GM19324 (cell line): ENCODE measurements around the gene GRK5.
"Not testable (repeated sequence)": the region's sequence is repeated elsewhere in the genome, so short reads cannot be mapped to it uniquely, and the experiment has no call there.

Experiments
- ATAC-seq: cut with Tn5 transposase; IDR thresholded peaks from one replicate; pipeline ENCODE4 v1.9.1; 2021; ENCODE audit warnings: mild to moderate bottlenecking, moderate library complexity; ENCODE audit not compliant: unreplicated experiment, low FRiP score

The GRK5 gene

DNA sequence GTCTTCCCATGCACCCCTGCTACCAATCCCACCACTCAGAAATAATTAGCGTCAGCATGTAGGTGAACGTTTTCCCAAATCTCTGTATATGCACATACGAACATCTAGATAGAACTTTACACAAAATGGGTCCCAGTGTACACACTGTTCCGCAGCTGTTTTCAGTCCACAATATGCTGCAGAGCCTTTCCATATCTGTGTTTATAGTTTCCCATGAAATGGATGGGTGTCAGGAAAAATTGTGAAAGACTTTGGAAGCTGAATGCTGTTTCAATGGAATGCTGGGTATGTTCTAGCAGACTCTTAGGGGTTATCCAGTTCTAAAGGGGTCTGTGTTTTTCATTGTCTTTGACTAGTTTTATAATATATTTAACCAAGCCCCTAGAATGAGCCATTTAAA is 13.8 kb downstream of the GRK5 start:
- no peak for ATAC-seq

GRCh38 chr10:119221666-119222065 is 14.3 kb downstream of the GRK5 start:
- ATAC-seq: no peak

- no peak for ATAC-seq
Measured at GRCh38 chr10:119222537-119222936, 15.2 kb downstream of the GRK5 start.

DNA sequence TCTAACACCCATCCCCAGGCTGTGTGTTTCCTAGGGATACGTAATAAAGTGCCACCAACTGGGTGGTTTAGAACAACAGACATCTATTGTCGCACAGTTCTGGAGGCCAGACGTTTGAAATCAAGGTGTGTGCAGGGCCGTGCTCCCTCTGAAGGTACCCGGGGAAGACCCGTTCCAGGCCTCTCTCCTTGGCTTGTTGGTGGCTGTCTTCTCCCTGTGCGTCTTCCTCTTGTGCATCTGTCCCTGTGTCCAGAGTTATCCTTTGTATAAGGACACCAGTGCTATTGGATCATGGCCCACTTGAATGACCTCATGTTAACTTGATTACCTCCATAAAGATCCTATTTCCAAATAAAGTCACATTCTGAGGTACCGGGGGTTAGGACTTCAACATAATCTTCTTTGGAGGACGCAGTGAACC is 15.6 kb downstream of the GRK5 start:
- no peak for ATAC-seq

GRCh38 chr10:119225083-119225658 is 17.8 kb downstream of the GRK5 start:
- ATAC-seq: no peak

DNA sequence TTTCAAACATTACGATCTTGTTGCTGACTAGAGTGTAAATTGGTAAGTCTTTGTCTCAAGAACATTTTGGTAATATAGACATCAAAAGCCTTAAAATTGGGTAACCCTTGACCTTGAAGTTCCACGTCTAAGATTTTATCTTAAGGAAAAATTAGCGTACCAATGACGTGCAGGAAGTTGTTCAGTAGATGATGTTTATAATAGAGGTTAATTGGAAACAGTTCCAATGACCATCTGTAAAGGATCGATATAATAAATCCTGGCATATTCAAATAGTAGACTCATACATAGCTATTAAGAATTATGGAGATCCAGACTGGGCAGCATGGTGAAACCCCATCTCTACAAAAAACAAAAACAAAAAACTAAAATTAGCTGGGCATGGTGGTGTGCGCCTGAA is 20.5 kb downstream of the GRK5 start:
- ATAC-seq: no peak

DNA sequence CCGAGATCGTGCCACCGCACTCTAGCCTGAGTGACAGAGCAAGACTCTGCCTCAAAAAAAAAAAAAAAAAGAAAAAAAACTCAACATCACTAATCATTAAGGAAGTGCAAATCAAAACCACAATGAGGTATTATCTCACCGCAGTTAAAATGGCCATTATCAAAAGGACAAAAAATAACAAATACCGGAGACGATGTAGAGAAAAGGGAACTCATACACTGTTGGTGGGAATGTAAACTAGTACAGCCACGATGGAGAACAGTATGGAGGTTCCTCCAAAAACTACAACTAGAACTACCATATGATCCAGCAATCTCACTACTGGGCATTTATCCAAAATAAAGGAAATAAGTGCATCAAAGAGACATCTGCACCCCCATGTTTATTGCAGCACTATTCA is 24.3 kb downstream of the GRK5 start:
- no peak for ATAC-seq

- not testable (repeated sequence) for ATAC-seq
Measured at GRCh38 chr10:119232439-119232838, 25.1 kb downstream of the GRK5 start.

GRCh38 chr10:119233123-119233820 is 25.9 kb downstream of the GRK5 start:
- ATAC-seq: no peak

DNA sequence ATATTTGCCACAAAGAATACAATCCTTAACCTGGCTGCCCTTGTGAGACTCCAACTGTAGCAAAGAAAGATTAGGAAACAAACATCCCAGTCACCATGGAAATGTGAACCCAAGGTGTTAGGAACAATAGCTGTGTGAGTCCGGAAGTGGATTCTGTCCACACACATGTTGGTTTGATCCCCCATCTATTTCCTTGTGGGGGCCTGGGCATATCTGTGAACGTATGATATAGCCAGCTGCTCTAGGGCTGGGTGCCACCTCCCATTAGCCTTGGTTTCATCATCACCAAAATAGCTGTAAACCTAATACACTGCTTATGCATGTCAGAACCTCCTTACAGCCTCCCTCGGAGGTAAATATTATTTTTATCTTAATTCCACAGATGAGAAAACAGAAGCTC is 26.4 kb downstream of the GRK5 start:
- no peak for ATAC-seq

GRCh38 chr10:119235356-119235755 is 28.0 kb downstream of the GRK5 start:
- ATAC-seq: no peak

- ATAC-seq: no peak
Measured at GRCh38 chr10:119237722-119238436, 30.5 kb downstream of the GRK5 start.

- ATAC-seq: no peak
Measured at GRCh38 chr10:119238577-119238976, 31.2 kb downstream of the GRK5 start.

DNA sequence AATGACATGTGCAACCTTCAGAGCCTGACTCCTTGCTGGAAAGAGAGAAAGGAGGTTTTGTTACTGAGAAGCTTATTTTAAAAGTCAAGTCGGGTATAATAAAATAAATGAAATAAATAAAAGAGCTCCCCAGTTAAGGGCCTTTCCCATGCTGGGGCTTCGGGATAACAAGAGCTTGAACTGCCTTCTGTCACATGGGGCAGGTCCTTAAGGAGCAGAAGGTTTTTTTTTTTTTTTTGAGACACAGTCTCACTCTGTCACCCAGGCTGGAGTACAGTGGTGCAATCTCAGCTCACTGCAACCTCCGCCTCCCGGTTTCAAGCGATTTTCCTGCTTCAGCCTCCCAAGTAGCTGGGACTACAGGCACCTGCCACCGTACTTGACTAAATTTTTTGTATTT is 31.6 kb downstream of the GRK5 start:
- ATAC-seq: not testable (repeated sequence)

GRCh38 chr10:119239630-119240029 is 32.3 kb downstream of the GRK5 start:
- not testable (repeated sequence) for ATAC-seq

DNA sequence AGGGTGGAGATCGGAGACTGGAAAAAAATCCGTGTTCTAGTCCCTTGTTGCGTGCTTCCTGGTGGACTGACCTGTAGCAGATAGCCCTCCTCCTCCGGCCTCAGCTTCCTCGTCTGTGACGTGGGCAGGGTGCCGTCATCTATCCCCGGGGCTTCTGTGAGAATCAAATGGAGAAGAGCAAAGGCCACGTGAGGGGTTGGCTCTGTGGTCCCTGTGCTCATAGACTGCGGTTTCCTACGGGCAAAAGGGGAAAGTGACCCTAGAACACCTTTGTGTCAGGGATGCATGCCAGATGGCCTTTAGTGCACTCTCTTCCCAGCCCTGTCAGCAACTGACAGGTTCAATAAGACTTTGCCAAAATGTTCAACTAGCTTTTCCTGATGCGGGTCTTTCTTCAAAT is 33.7 kb downstream of the GRK5 start:
- ATAC-seq: no peak

- no peak for ATAC-seq
Measured at GRCh38 chr10:119242186-119242585, 34.8 kb downstream of the GRK5 start.

- no peak for ATAC-seq
Measured at GRCh38 chr10:119243488-119243887, 36.1 kb downstream of the GRK5 start.

DNA sequence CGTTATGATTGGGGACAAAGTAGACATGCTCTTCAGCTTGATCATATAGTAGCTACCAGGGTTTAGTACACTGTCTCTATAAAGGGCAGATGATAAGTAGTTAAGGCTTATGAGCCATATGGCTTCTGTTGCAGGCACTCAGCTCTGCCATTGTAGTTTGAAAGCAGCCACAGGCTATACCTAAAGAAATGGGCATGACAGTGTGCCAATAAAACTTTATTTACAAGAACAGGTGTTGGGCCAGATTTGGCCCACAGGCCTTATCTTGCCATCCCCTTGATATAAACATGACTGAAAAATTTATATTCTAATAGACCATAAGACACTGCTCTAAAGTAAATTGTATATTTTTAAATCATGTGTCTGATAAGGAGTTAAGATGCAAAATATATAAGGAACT is 36.6 kb downstream of the GRK5 start:
- no peak for ATAC-seq

DNA sequence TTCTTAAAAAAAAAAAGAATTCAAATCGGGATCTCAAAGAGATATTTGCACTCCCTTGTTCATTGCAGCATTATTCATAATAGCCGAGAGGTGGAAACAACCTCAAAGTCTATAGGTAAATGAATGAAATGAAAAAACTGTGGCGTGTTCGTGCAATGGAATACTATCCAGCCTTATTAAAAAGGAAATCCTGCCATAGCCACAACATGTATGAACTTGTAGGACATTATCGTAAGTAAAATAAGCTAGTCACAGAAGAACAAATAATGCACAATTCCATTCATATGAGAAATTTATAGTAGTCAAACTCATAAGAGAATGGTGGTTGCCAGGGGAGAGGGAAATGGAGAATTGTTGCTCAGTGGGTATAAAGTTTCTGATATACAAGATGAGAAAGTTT is 37.9 kb downstream of the GRK5 start:
- ATAC-seq: no peak

GRCh38 chr10:119246862-119247549 is 39.6 kb downstream of the GRK5 start:
- ATAC-seq: no peak
